Fibroblast of the aortic adventitia (primary cell): ENCODE data around the gene IPMK. TPM values are rescaled to one million over a fixed set of nuclear protein-coding genes. Genes with fewer than 3 reads are reported as not detected.

Experiments used
- DNase-seq: peaks from one replicate; pipeline ENCODE4 v3.0.0-alpha.2; 2010; ENCODE audit warnings: low read depth
- H3K4me3 ChIP-seq: 2 replicates; pipeline ENCODE4 v1.5.1; 2011; ENCODE audit warnings: low read depth, mild to moderate bottlenecking, control low read depth, low read length, moderate library complexity
- CTCF ChIP-seq: IDR thresholded peaks from 2 replicates; pipeline ENCODE4 v1.5.1; 2011; ENCODE audit warnings: mild to moderate bottlenecking, low read length, control low read depth, inconsistent platforms; ENCODE audit not compliant: insufficient read depth
- total RNA-seq: library from RNA; depleted of rRNA; stranded (reverse); fragments of >200 nt; gene quantifications from 2 replicates; pipeline ENCODE4 v1.2.3, GENCODE V29; 2012; ENCODE audit warnings: low replicate concordance

The IPMK gene
- total RNA-seq, 1 donor: 7.3 TPM

- no peak for DNase-seq
- TF ChIP-seq CTCF: no peak
- H3K4me3 ChIP-seq: no peak overlapping the region
These were observed 66.0 kb downstream of the IPMK start for GRCh38 chr10:58201704-58202103.

- no peak overlapping the region for H3K4me3 ChIP-seq
- peak; percentile 74 for DNase-seq
- TF ChIP-seq CTCF: no peak
These were observed 78.4 kb downstream of the IPMK start for GRCh38 chr10:58189269-58189668.

- no peak overlapping the region for H3K4me3 ChIP-seq
- no peak for TF ChIP-seq CTCF
- DNase-seq: no peak
These were observed 83.5 kb downstream of the IPMK start for GRCh38 chr10:58184120-58184670.

GRCh38 chr10:58180666-58181065, 87.0 kb downstream of the IPMK start:
- no peak overlapping the region for H3K4me3 ChIP-seq
- DNase-seq: no peak
- no peak for TF ChIP-seq CTCF

GRCh38 chr10:58179238-58179637, 88.5 kb downstream of the IPMK start:
- no peak for TF ChIP-seq CTCF
- DNase-seq: no peak
- H3K4me3 ChIP-seq: no peak overlapping the region

GRCh38 chr10:58178811-58179210, 88.9 kb downstream of the IPMK start:
- H3K4me3 ChIP-seq: no peak overlapping the region
- peak; percentile 75 for DNase-seq
- no peak for TF ChIP-seq CTCF

- peak; percentile 58 for TF ChIP-seq CTCF
- DNase-seq: peak; percentile 66
- no peak overlapping the region for H3K4me3 ChIP-seq
These were observed 90.2 kb downstream of the IPMK start for GRCh38 chr10:58177362-58177947.
